ENCODE measurements around the gene FBXW8. TPM values are rescaled to one million over a fixed set of nuclear protein-coding genes. Genes with fewer than 3 reads are reported as not detected.

Gene FBXW8
- total RNA-seq, 4 donors from 2014 or later, result 4.2 to 5.6 (median 4.7) TPM

- intact Hi-C loops (cut with DNase I; ENCODE audit: low total_unique reads) (no loop called here), in situ Hi-C loops (cut with MboI; ENCODE audit: low sequenced_read_pairs in 4 of 4) (no loop called here)
- Histone ChIP-seq H3K27me3 (no peaks in the 10 kb centered on the region), H3K9me3 (no peaks in the 10 kb centered on the region), H3K27ac (no peak overlapping the region), H3K4me3 (no peak overlapping the region), H3K4me1 (no peaks in the 10 kb centered on the region), H3K36me3 (no peaks in the 10 kb centered on the region)
- ATAC-seq (no peak), DNase-seq (no peak)
- no peak for TF ChIP-seq POLR2A (IDR thresholded peaks at IDR 0.05)
- TF ChIP-seq CTCF (IDR thresholded peaks at IDR 0.05 in 4 of 5, conservative IDR thresholded peaks at IDR 0.05 in 1 of 5), result no peak
Observed at GRCh38 chr12:116999066-116999465, 88.3 kb downstream of the FBXW8 start.

GRCh38 chr12:117000316-117000715, 89.6 kb downstream of the FBXW8 start:
- TF ChIP-seq POLR2A (IDR thresholded peaks at IDR 0.05) (no peak), CTCF (IDR thresholded peaks at IDR 0.05 in 4 of 5, conservative IDR thresholded peaks at IDR 0.05 in 1 of 5) (no peak)
- Histone ChIP-seq H3K27me3 (no peaks in the 10 kb centered on the region), H3K4me3 (no peak overlapping the region), H3K27ac (no peak overlapping the region), H3K9me3 (no peaks in the 10 kb centered on the region), H3K4me1 (no peaks in the 10 kb centered on the region), H3K36me3 (peaks cover 0 to under 1% of the 10 kb centered on the region in 2 donors)
- no peak for DNase-seq
- intact Hi-C loops (cut with DNase I; ENCODE audit: low total_unique reads), result no loop called here
- in situ Hi-C loops (cut with MboI; ENCODE audit: low sequenced_read_pairs in 4 of 4), result no loop called here
- no peak for ATAC-seq

- H3K9me3 ChIP-seq, result no peaks in the 10 kb centered on the region
- in situ Hi-C loops (cut with MboI; ENCODE audit: low sequenced_read_pairs in 4 of 4) (no loop called here), intact Hi-C loops (cut with DNase I; ENCODE audit: low total_unique reads) (no loop called here)
- TF ChIP-seq POLR2A (IDR thresholded peaks at IDR 0.05), result no peak
- TF ChIP-seq CTCF (IDR thresholded peaks at IDR 0.05 in 4 of 5, conservative IDR thresholded peaks at IDR 0.05 in 1 of 5), result no peak
- no peaks in the 10 kb centered on the region for H3K4me1 ChIP-seq
- H3K4me3 ChIP-seq, result no peak overlapping the region
- H3K27ac ChIP-seq, result no peak overlapping the region
- H3K27me3 ChIP-seq, result no peaks in the 10 kb centered on the region
- H3K36me3 ChIP-seq, result peaks cover 0 to 8% of the 10 kb centered on the region in 2 donors
- DNase-seq (no peak), ATAC-seq (no peak)
Observed at GRCh38 chr12:117002051-117002817, 91.5 kb downstream of the FBXW8 start.

GRCh38 chr12:117003883-117004404, 93.2 kb downstream of the FBXW8 start:
- Histone ChIP-seq H3K4me1 (no peaks in the 10 kb centered on the region), H3K27me3 (no peaks in the 10 kb centered on the region), H3K9me3 (no peaks in the 10 kb centered on the region), H3K27ac (no peak overlapping the region), H3K36me3 (peaks cover 0 to 8% of the 10 kb centered on the region in 2 donors), H3K4me3 (no peak overlapping the region)
- DNase-seq (no peak), ATAC-seq (no peak)
- in situ Hi-C loops (cut with MboI; ENCODE audit: low sequenced_read_pairs in 4 of 4) (no loop called here), intact Hi-C loops (cut with DNase I; ENCODE audit: low total_unique reads) (no loop called here)
- no peak for TF ChIP-seq POLR2A (IDR thresholded peaks at IDR 0.05)
- TF ChIP-seq CTCF (IDR thresholded peaks at IDR 0.05 in 4 of 5, conservative IDR thresholded peaks at IDR 0.05 in 1 of 5), result no peak
